Glutamatergic neuron (in vitro differentiated cells): ENCODE results near the gene DPP9. TPM values are rescaled to one million over a fixed set of nuclear protein-coding genes. Genes with fewer than 3 reads are reported as not detected.
"Not testable (repeated sequence)": the region's sequence is repeated elsewhere in the genome, so short reads cannot be mapped to it uniquely, and the experiment has no call there.

Experiments used
- DNase-seq: peaks from one replicate; pipeline ENCODE4 v3.0.0; 2022
- H3K27ac Mint-ChIP-seq: one replicate; pipeline ENCODE4 v1.8.0; 2020; ENCODE audit warnings: mild to moderate bottlenecking, mixed read lengths, inconsistent platforms; ENCODE audit not compliant: unreplicated experiment
- H3K27me3 Mint-ChIP-seq: one replicate; pipeline ENCODE4 v1.8.0; 2020; ENCODE audit warnings: mild to moderate bottlenecking, moderate library complexity, mixed read lengths, inconsistent platforms; ENCODE audit not compliant: unreplicated experiment
- H3K36me3 Mint-ChIP-seq: one replicate; pipeline ENCODE4 v1.8.0; 2020; ENCODE audit warnings: mild to moderate bottlenecking, mixed read lengths, inconsistent platforms; ENCODE audit not compliant: unreplicated experiment
- H3K4me1 Mint-ChIP-seq: one replicate; pipeline ENCODE4 v1.8.0; 2020; ENCODE audit warnings: mild to moderate bottlenecking, low read depth, mixed read lengths, inconsistent platforms; ENCODE audit not compliant: unreplicated experiment
- H3K4me3 Mint-ChIP-seq: one replicate; pipeline ENCODE4 v1.8.0; 2020; ENCODE audit warnings: mild to moderate bottlenecking, mixed read lengths, inconsistent platforms; ENCODE audit not compliant: unreplicated experiment
- H3K9me3 Mint-ChIP-seq: one replicate; pipeline ENCODE4 v1.8.0; 2020; ENCODE audit warnings: mild to moderate bottlenecking, moderate library complexity, mixed read lengths, inconsistent platforms; ENCODE audit not compliant: unreplicated experiment
- total RNA-seq: library from RNA; stranded (reverse); fragmentation: NEBNext Ultra II Directional; extraction: Animal tissue kit (Norgen Biotek cat#: 25700); gene quantifications from one replicate; pipeline ENCODE4 v1.2.1, GENCODE V29; 2021; ENCODE audit not compliant: unreplicated experiment
- TF ChIP-seq, protein P1 (sequence below): fragments of 200-600 bp; sonication (generic); IDR thresholded peaks from one replicate; pipeline ENCODE4 v1.5.0; 2021; ENCODE audit not compliant: partially characterized antibody, unreplicated experiment

Gene DPP9
- total RNA-seq, 1 donor from 2014 or later, result 44.8 TPM

DNA sequence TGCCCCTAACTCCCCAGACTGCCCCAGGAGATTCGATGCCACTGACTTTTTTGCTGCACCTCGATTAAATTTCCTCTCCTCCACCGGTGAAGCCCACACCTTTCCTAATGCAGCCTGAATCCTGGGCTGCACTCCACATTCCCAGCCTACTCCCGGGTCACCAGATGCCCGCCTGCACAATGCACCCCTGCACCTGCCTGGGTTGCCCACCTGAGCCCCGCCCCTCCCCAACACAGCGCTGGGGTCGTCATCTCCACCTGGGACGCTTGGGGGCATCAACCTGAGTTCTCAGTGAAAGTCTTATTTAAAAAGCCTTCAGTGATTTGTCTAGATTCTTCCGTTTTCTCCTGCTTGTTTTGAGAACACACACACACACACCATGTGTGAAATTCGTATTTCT is 24.5 kb upstream of the DPP9 start:
- H3K27ac Mint-ChIP-seq, result no peak overlapping the region
- peaks cover 6% of the 10 kb centered on the region for H3K9me3 Mint-ChIP-seq
- DNase-seq, result no peak
- no peak overlapping the region for H3K4me3 Mint-ChIP-seq
- peaks cover 10% of the 10 kb centered on the region for H3K27me3 Mint-ChIP-seq
- no peaks in the 10 kb centered on the region for H3K36me3 Mint-ChIP-seq
- TF ChIP-seq, protein P1, sequence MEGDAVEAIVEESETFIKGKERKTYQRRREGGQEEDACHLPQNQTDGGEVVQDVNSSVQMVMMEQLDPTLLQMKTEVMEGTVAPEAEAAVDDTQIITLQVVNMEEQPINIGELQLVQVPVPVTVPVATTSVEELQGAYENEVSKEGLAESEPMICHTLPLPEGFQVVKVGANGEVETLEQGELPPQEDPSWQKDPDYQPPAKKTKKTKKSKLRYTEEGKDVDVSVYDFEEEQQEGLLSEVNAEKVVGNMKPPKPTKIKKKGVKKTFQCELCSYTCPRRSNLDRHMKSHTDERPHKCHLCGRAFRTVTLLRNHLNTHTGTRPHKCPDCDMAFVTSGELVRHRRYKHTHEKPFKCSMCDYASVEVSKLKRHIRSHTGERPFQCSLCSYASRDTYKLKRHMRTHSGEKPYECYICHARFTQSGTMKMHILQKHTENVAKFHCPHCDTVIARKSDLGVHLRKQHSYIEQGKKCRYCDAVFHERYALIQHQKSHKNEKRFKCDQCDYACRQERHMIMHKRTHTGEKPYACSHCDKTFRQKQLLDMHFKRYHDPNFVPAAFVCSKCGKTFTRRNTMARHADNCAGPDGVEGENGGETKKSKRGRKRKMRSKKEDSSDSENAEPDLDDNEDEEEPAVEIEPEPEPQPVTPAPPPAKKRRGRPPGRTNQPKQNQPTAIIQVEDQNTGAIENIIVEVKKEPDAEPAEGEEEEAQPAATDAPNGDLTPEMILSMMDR, result no peak
- H3K4me1 Mint-ChIP-seq, result peaks cover 2% of the 10 kb centered on the region

DNA sequence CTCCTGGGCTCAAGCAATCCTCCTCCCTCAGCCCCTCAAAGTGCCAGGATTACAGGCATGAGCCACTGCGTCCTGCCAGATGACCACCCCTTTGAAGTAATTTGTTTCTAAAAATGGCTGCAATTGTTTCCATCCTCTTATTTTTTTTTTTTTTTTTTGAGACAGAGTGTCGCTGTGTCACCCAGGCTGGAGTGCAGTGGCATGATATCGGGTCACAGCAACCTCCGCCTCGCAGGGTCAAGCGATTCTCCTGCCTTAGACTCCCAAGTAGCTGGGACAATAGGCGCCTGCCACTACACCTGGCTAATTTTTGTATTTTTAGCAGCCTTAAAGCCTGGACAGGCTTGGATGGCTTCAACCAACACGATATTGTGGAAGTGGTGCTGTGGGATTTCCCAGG is 22.3 kb upstream of the DPP9 start:
- no peak for DNase-seq
- Mint-ChIP-seq H3K4me1 (peaks cover 4% of the 10 kb centered on the region), H3K9me3 (peaks cover 9% of the 10 kb centered on the region), H3K4me3 (no peak overlapping the region), H3K27me3 (peaks cover 7% of the 10 kb centered on the region), H3K27ac (no peak overlapping the region), H3K36me3 (no peaks in the 10 kb centered on the region)
- TF ChIP-seq, protein P1, result no peak

DNA sequence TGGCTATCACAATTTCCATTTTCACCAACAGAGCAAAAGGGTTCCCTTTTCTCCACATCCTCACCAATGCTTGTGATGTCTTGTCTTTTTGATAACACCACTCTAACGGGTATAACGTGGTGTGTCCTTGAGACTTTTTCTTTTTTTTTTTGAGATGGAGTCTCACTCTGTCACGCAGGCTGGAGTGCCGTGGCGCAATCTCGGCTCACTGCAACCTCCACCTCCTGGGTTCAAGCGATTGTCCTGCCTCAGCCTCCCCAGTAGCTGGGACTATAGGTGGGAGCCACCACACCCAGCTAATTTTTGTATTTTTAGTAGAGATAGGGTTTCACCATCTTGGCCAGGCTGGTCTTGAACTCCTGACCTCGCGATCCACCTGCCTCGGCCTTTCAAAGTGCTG is 21.5 kb upstream of the DPP9 start:
- H3K36me3 Mint-ChIP-seq, H3K4me1 Mint-ChIP-seq, H3K27ac Mint-ChIP-seq, H3K4me3 Mint-ChIP-seq, H3K27me3 Mint-ChIP-seq, DNase-seq, H3K9me3 Mint-ChIP-seq: not testable (repeated sequence)

DNA sequence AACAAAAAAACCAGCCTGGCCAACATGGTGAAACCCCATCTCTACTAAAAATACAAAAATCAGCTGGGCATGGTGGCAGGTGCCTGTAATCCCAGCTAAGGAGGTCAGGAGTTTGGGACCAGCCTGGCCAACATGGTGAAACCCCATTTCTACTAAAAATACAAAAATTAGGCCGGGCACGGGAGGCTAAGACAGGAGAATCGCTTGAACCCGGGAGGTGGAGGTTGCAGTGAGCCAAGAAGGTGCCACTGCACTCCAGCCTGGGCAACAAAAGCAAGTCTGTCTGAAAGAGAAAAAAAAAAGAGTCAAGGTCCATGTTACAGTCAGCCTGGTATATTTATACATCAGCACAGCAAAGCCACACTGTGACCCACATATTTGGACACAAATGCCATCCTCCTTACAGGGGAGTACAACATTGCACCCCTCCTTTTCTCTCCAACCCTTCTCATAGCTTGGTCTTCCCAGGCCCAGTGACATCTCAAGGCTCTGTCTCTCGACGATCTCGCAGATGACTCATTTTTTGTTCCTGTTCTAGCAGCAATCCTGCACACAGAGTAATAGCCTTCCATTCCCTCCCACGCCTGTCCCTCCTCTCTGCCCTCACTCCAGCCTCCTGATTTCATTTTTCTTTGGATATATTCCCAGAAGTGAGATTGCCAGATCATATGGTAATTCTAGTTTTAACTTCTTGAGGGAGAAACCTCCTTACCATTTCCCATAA is 21.0 kb upstream of the DPP9 start:
- Mint-ChIP-seq H3K4me3 (no peak overlapping the region), H3K27ac (no peak overlapping the region), H3K36me3 (no peaks in the 10 kb centered on the region), H3K27me3 (peaks cover 5% of the 10 kb centered on the region), H3K9me3 (peaks cover 7% of the 10 kb centered on the region), H3K4me1 (peaks cover 4% of the 10 kb centered on the region)
- DNase-seq, result no peak
- TF ChIP-seq, protein P1, result no peak

DNA sequence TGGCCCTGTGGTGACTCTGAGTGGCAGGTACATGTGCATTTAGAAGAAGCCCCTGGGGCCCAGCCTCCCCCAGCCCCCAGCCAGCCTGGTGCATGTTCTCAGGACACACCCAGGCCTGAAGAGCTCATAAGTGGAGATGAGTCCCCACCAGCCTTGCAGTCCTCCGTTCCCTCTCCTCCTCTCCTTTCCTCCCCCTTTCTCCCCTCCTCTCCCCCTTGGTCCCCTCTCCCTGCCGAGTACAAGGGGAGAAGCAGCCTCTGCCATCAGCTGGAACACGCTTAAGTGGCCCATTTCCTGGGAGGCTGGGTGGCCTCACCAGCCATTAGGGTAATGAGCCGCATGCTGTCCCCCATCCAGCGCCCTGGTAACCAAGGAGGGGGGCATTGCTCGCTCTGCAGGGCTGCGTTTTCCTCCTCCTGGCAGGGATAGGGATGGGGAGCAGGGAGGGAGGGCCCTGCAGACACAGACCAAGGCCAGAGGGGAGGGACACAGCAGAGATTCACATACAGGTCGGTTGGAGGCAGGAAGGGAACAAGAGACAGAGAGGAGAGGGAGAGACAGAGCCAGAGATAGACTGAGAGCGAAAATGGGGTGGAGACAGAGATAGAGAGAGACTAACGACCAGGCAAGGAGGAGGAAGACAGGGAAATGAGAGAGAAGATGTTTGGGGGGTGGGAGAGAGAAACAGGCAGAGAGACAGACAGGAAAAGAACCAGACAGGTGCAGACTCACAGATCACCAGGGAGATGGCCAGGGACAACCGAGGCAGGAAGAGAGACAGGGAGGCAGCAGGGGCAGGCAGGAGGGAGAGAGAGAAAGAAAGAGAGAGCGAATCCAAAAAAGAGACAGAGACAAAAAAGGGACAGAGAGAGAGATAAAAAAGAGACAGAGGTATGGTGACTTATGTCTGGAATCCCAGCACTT is 19.3 kb upstream of the DPP9 start:
- TF ChIP-seq, protein P1, result no peak
- H3K9me3 Mint-ChIP-seq, result peaks cover 7% of the 10 kb centered on the region
- peak; percentile 68 for DNase-seq
- H3K36me3 Mint-ChIP-seq, result no peaks in the 10 kb centered on the region
- H3K4me1 Mint-ChIP-seq, result peaks cover 4% of the 10 kb centered on the region
- peaks cover 5% of the 10 kb centered on the region for H3K27me3 Mint-ChIP-seq
- no peak overlapping the region for H3K4me3 Mint-ChIP-seq
- H3K27ac Mint-ChIP-seq, result no peak overlapping the region
